ENCODE data around the gene KLK14.

KLK14 gene

DNA sequence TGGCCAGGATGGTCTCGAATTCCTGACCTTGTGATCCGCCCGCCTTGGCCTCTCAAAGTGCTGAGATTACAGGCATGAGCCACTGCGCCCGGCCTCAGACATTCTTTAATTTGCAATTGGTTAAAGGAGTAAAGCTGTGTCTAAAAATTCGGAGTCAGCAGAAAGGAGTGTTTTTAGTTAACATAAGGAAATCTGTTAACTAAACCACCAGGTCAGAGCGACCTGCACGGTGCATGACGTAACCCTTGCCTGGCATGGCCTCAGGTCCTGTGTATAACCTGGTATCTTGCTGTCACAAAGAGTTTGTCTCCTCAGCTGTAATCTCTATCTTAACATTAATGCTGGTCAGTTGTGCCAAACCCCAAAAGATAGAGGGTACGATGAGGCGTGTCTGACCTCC, 38.4 kb downstream of the KLK14 start:
- DNase-seq (ENCODE audit: low spot score), result no peak

DNA sequence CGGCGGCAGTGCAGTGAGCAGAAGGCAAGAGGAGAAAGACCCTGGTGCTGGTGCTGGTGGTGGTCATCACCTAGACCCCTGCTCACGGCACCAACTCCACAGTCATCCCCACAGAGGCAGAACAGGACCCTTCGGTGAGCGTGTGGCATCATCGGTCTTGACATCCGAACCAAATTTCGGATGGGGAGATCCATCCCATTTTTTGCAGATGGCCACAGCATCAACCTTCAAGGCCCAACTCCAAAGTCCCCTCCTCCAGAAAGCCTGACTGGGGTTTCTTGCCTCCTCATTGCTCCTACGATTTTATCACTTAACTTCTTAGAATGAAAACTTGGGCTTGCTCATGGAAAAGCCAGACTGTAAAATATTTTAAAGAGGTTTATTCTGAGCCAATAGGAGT, 39.2 kb downstream of the KLK14 start:
- no peak for DNase-seq (ENCODE audit: low spot score)

DNA sequence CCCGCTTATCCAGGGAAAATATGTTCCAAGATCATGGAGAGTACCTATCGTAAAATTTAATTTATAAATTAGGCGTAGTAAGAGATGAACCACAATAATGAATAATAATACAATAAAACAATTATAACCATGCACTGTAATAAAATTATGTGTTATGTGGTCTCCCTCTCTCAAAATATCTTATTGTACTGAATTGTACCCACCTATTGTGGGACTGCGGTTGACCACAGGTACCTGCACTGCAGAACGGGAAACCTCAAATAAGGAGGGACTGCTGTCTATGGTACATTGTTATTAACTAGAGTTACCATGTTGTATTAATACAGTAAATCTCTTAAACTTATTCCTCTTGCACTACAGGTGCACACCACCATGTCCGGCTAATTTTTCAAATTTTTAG, 42.5 kb downstream of the KLK14 start:
- no peak for DNase-seq (ENCODE audit: low spot score)

DNA sequence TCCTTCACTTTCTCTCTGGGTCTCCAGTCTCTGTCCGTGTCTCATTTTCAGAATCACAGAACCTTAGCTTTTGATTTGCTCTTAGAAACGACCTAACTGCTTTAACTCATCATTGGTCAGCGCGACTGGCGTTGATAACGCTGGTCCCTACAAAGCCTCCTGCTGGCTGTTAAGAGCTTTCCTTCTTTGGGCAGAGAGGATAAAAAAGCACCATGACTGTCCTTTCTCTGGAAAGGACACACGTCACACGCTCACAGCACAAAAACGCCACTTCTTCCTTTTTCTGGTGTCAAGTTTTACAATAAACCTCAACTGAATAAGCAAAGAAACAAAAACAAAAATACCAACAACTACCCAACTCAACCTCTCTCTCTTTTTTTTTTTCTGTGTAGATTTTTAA, 46.2 kb downstream of the KLK14 start:
- DNase-seq (ENCODE audit: low spot score), result no peak

DNA sequence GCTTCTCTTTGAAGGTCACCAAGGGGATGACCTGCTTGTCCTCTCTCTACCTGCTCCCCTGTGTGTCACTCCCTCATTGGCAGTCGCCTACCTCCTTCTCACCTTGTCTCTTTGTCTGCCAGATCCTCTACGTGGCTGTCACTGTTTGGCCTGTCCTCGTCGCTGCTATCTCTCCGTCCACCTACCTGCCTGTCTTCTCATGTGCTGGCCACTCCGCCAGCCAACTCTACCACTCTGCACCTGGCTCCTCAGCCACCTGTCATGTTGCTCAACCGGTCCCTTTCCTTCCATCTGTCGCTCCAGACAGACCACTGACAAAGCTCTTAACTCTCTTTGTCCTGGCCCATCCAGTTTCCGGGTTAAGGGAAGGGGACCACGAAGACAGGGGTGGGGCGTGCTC, 48.0 kb downstream of the KLK14 start, which contains the start of gene KLK12:
Gene KLK12 (minus strand): TSS at position 299 of the 400 bp plus-strand sequence. CDS start 381 bp downstream, outside the sequence.
- no peak for DNase-seq (ENCODE audit: low spot score)

DNA sequence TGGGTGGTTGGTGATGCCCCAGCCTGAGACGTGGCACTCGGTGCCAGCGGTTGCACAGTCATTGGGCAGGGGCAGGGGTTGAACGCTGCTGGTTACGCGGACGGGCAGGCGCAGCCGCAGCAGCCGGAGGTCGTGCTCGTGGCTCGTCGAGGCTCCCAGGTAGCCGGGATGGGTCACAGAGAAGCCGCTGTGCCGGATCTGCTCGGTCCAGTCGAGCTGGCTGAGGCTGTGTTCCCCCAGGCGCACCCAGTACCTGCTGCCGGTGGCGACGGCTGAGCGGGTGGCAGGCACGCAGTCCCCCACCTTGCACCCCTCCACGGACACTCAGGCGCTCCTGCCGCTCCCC, 50.8 kb downstream of the KLK14 start:
- no peak for DNase-seq (ENCODE audit: low spot score)

DNA sequence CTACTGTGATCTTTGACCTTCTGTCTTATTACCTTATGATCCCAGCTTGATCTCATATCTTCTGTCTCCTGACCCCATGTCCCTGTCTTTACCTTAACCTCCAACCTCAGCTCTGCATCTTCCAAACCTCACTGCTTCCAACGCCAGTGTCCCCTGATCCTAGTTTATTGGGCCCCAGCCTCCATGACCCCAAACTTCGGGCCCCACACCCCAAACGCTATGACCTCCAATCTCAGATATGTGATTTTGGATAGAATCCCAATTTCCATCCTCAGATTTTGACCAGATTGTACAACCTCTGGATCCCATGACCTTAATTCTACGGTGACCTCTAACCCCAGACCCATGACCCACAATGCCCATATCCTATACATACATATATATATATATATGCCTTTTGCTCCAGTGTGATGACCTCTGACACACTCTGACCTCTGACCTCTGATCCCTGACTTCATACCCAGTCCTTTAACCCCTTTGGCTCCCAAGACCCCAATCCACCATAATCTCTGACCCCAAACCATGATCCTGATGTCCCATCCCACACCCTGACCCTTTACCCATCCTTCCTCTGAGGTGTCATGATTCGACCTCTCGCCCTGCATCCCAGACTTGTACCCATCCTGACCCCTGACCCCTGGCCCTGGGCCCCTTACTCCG, 51.3 kb downstream of the KLK14 start:
- DNase-seq (ENCODE audit: low spot score), result peak; percentile 4

DNA sequence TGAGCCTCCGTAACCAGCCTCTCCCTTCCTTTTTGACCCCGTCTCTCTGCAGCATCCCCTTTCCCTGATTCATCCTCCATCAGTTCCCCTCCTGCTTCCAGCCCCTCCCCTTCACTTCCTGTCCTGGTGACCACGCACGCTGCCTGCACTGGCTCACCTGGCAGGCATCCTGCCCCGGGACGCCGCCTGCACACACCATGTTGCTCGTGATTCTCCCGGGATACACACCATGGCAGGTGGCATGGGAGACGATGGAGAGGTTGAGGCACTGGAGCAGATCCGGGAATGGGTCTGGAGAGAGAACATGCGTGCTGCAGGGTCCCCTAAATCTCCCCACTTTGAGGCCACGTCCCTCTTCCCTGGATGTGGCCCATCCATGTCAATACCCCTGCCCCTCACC, 52.1 kb downstream of the KLK14 start:
- peak; percentile 6 for DNase-seq (ENCODE audit: low spot score)

DNA sequence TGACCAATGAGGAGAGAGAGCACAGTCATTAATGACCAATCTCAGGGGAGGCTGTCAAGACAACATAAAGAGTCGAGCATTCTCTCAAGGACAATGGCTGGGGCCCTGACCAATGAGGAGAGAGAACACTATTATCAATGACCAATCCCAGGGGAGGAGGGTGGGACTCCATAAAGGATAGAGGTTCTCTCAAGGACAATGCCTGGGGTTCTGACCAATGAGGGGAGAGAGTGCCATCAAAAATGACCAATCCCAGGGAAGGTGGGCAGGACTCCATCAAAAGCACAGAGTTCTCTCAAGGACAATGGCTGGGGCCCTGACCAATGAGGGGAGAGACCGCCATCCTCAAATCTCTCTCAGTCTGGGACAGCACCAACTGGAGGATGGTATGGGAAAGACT, 53.0 kb downstream of the KLK14 start:
- no peak for DNase-seq (ENCODE audit: low spot score)
